Stimulated activated CD8-positive, alpha-beta memory T cell treated with anti-CD3 and anti-CD28 coated beads, Interleukin-4, amount 100 ng/mL, for 24 hours (primary cell): ENCODE measurements around the gene ABCA12.

Experiments
- DNase-seq: peaks from one replicate; pipeline ENCODE4 v3.0.0-alpha.2; 2020; ENCODE audit warnings: low read depth

ABCA12 gene

DNA sequence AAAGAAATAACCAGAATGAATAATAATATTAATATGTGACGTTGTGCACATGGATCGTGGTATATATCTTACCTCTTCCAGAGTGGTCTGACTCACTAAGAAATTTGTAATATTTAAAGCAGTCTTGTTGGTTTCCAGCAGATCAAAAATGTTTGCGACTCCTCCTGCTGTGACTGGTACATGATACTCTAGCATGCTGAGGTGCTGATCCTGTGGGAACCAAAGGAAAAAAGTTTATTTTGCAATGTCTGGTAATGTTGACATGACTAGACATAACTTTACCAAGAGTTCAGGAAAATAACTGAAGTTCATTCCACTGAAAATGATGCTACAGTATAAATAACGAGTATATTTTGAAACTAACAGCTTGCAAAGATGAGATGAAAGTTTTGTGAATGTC, 204.4 kb downstream of the ABCA12 start:
- no peak for DNase-seq

DNA sequence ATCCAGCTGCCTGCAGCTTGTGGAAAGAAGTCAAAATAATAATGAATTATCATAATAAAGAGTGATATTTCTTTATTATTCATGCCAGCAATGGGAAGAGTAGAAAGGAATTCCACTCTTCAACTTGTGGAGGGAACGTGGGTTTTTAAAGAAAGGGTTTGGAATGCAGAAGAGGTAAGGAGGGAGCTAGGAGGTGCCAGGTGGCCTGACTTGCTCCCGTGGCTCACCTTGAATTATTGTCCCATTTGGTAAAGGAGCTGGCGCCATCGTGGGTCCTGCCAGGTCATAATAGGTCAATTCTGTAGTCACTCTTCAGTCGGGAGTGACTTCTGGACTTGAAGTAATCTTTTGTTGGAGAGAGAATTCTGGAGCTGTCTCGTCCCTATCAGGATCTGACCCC, 233.8 kb downstream of the ABCA12 start:
- no peak for DNase-seq

DNA sequence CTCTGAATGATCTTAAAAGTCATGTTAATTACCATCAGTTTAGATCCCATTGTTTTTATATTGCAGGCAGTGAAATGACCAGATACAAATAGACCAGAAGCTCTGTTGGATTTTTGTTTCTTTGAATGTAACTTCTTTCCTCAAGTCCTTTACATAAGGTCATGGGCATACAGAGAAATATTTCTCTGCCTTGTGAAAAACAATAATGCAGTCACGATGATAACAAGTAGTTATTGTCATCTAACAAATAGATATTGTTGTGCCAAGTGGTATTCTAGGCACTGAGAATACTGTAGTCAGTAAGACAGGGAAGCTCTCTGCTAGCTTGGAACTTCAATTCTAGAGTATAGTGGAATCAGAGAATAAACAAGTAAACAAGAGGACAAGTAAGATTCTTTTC, 234.2 kb downstream of the ABCA12 start:
- no peak for DNase-seq

DNA sequence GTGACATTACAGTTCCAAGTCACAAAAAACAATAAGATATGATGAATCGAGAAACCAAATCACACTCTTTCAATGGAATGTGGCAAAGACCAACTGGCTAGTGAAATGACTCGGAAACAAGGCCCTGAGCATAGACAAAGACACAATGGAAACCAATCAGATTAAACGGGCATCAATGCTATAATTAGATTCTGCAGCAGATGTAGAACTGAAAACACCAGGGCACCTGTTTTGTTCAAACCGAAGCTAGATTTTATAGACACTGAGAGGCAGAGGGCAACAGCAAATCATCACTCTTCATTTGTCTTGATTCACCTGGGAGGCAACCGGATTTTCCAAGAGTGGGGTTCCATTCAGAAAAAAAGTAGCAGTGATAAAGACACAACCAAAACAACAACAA, 236.1 kb downstream of the ABCA12 start:
- no peak for DNase-seq

GRCh38 chr2:214899751-214900150, 238.7 kb downstream of the ABCA12 start:
- no peak for DNase-seq

DNA sequence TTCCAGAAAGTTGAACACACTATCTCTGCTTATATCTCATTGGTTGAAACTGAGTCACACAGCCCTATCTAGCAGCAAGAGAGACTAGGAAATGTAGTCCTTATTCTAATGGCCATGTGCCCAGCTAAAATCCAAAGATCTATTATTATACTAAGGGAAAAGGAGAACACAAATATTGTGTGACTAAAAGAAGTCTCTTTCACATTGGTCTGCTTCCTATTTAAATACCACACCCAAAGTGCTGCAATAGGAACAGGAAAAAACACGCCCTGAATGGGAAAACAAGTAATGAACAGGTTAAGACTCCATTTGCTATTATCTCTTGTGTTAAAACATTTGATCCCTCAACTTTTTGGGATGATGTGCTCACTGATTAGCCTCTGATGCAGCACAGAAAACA, 242.2 kb downstream of the ABCA12 start:
- no peak for DNase-seq

DNA sequence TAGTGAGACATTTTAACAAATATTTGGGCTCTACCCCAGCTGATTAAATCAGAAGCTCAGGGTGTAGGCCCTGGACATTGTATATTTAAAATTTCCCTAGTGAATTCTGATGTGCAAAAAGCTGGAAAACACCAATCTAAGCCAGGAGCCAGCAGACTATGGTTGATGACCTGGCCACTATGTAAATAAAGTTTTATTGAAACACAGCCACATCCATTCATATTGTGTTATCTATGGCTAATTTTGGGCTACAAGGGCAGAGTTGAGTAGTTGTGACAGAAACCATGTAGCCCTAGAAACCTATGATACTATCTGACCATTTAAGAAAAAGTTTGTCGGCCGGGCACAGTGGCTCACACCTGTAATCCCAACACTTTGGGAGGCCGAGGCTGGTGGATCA, 243.0 kb downstream of the ABCA12 start:
- DNase-seq = no peak

- no peak for DNase-seq
Observed at GRCh38 chr2:214889301-214889700, 249.1 kb downstream of the ABCA12 start.

GRCh38 chr2:214881647-214882202, 256.7 kb downstream of the ABCA12 start:
- no peak for DNase-seq
